ENCODE measurements around the gene LUZP1.
"Not testable (repeated sequence)": the region's sequence is repeated elsewhere in the genome, so short reads cannot be mapped to it uniquely, and the experiment has no call there.

Gene LUZP1

DNA sequence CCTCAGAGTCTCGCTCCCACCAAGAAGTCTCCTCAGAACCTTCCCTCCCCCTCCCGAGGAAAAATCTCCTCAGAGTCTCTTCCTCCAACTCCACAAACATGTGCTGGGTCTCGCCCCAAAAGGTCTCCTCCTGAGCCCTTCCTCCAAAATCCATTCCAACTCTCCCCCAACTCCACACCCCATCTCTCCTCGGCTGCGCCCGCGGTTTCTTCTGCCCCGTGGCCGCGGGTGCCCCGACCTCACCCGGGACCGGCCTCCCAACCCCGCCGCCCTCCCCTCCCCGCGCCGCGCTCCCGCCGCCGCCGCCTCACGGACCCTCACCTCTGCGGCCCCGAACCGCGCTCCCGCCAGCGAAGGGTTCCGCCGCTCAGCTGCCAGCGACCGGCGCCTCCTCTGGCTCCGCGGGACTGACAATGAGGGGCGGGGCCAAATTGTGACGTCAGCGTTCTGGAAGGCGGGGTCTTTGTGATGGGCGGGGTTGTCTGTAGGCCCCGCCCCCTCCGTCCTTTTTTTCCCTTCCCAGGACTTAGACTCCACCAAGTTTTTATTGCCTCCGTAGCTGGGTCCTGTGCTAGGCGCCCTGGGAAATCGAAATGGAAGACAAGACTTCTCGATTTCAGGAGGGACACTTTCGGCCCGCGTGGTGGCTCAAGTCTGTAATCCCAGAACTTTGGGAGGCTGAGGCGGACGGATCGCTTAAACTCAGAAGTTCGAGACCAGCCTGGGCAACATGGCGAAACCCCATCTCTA, at the start of gene LUZP1:
TSS of gene LUZP1 (minus strand) at position 412 of the 750 bp plus-strand sequence.
- no peak for DNase-seq

DNA sequence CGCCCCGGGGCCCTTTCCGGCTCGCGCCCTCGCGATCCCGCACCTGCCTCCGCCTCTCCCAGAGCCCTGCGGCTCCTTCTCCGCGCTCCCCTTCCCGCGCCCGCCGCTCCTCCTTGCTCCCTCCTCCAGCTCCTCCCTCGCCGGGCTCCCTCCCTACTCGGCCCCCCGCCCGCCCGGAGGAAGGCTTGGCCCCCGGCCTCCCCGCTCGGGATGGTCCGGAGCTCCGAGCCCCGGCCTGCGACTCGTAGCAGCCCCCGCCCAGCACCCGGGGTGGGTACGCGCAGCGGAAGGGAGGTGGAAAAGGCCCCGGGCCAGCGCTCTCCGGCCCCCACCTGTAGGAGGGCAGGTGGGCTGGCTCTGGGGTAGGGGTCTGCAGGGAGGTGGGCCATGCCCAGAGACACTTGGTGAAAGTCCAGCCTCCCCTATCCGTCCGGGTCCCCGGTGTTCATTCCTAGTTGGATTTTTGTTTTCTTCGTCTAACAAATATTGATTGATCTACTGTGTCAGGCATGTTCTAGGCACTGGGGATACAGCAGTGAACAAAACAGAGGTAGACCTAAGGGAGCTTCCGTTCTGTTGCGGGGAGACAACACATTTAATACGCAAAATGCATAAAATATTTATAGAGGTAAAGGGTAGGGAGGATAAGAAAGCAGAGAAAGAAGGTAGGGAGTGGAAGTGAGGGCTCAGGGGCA, 48.9 kb upstream of the LUZP1 start, which contains the start of gene HTR1D:
TSS of gene HTR1D (minus strand) at position 82 of the 695 bp plus-strand sequence. CDS start 23,283 bp downstream, outside the sequence.
- DNase-seq, result no peak

DNA sequence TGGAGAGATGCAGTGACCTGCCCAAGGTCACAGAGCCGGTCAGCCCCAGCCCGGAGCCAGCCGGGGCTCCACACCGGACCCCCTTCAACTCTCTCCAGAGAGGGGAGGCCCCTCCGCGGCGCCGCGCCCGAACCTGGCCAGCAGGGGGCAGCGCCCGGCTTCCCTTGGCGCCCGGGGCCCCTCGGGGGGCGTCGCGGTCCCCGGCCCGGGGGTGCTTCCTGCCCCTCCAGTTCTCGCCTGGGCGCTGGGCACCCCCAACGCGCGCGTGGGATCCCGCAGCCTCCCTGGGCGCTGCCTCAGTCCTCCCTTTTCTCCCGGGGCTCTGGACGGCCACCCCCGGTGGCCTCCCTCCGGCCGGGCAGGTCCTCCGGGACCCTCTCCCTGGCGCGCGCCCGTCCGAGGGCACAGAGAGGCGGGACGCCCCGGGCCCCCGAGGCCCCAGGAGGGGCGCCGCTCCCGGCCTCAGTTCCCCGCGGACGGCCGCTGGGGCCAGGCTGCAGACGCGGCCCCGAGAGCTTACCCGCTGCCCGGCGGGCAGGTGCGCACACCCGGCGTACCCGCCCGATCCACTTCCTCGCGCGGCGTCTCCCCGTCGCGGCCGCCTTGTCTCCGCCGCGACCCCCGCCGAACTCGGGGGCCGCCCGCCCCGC, 48.2 kb upstream of the LUZP1 start:
- DNase-seq, result no peak

DNA sequence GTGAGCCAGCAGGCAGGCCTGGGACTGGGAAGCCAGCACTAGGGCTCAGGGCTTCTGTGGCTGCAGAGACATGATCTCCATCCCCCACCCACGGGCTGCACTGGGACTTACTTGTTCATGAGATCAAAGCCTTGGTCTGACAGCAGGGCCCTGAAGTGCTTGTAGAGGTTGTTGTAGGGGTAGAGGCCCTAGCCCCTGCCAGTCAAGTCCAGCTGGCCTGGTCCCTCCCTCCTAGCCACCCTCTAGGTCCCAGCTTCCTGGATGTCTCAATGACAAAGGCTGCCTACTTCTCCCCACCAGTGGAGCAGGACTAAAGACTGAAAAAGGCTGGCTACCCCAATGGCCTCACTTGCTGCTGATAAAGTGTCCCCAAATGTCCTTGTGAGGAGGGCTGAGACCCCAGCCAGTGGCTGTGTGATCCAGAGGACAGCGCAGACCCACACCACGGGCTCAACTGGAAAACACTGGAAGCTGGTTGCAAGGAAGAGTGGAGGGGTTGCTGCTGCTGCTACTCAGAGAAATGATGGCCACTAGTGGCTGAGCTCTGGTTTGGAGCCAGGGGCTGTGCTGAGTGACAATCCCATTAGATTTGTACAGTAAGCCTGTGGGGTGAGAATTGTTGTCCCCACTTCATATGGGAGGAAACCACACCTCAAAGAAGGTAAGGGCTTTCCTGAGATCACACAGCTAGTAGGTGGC, 47.2 kb upstream of the LUZP1 start:
- no peak for DNase-seq

DNA sequence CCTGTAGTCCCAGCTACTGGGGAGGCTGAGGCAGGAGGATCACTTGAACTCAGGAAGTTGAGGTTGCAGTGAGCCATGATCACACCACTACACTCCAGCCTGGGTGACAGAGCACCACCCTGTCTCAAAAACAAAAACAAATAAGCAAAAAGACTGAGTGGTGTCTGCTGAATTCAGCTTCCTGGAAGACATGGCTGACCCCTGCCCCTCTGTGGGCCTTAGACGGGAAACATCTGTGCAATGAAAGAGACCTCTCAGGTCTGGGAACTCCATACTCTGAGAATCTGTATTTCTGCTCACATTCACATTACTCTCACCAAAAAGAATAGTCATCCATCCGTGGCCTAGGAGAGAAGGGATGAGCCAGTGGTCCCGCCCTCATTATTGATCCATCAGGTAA, 46.6 kb upstream of the LUZP1 start:
- DNase-seq, result no peak

DNA sequence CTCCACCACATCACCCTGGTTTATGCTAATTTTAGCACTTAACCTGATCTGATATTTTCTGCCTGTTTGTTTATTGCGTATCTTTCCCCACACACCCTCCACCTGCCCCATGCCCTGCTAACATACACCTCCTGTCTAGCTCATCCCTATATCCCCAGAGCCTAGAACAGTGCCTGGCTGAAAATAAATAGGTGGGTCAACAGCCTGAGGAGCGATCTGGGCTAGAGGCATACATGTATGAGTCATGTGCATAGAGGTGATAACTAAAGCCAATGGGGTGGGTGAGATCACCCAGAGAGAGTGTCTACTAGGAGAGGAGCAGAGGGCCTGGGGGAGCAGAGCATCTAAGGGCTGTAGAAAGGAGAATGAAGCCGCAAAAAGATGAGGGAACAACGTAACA, 46.0 kb upstream of the LUZP1 start:
- DNase-seq, result no peak

DNA sequence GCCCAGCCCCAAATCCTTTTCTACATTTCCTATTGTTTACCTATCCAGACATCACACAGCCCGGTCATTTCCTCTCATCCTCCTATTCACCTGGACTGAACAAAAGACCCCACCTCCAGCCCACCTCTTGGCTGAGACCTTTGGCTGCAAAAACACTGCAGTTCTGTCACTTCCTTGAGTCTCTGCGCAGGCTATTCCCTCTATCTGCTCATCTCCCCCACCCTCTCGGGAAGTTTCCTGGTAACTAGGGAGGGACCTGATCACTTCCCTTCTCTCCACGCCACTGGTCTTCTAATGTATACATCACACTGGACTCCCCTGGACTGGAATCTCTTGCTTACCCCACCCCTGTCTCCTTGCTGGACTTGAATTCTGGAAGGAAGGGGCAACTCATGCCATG, 43.3 kb upstream of the LUZP1 start:
- DNase-seq, result no peak

DNA sequence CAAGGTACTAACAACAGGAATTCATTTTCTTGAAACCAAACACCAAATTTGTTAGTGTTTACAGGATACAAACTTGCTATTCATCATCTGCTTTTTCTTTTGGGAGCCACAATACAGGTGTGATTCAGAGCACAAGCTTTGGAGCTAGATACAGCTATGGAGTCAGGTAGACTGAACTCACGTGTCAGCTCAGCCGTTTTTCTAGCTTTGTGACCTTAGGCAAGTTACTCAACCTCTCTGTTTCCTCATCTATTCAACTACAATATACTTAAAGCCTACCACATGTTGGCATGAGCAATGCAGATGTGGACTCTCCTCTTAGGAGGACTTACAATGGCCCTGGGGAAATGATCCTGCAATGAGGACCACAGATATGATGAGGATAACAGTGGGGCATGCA, 42.3 kb upstream of the LUZP1 start:
- no peak for DNase-seq

DNA sequence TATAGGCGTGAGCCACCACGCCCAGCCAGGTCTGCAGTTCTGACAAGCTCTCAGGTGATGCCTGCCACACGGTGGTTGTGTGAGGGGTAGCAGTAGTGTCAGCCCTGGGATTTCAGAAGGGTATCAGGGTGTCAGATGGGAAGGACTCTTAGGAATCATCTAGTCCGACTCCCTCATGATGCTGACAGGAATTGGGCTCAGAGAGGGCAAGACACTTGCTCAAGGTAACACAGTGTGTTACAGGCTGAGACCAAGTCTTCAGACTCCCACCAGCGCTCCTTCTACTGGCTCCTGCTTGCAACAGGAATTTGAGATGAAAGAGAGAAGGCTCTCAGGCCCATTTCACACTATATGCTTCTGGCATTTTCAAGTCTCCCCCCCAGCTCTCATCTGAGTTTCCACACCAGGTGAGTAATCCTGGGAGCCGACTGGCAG, 41.7 kb upstream of the LUZP1 start:
- DNase-seq, result no peak

DNA sequence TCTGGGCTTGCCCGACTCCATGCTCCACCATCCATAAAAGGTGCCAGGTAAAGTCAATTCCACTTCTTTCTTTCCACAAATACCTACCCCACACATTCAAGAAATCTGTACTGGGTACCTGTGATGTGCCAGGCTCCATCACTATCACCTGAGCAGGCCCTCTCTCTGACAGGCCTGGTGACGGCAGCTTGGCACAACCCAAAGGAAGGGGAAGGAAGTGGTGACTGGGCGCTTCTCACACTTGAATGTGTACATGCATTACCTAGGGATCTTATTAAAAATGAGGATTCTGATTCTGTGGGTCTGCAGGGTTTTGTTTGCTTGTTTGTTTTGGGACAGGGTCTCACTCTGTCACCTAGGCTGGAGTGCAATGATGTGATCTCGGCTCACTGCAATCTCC, 41.1 kb upstream of the LUZP1 start:
- DNase-seq, result no peak

DNA sequence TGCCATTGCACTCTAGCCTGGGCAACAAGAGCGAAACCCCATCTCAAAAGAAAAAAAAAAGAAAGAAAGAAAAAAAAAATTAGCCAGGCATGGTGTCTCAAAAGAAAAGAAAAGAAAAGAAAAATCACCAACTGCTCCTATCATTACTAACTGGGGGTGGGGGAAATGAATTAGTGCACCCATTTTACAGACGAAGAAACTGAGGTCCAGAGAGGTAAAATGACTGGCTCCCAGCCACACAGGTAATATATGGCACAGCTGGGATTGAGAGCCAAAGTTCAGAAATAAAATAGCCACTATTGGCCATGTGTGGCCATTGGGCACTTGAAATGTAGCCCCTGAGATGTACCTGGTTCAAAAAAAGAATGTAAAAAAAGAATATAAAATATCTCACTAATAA, 39.9 kb upstream of the LUZP1 start:
- no peak for DNase-seq

DNA sequence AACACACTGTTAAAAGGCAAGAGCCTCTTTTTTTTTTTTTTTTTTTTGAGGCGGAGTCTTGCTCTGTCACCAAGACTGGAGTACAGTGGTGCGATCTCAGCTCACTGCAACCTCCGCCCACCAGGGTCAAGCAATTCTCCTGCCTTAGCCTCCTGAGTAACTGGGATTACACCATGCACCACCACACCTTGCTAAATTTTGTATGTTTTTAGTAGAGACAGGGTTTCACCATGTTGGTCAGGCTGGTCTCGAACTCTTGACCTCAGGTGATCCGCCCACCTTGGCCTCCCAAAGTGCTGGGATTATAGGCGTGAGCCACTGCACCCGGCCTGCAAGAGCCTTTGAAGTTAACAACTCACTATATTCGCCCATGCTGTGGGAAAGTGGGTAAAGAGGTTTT, 39.1 kb upstream of the LUZP1 start:
- not testable (repeated sequence) for DNase-seq

DNA sequence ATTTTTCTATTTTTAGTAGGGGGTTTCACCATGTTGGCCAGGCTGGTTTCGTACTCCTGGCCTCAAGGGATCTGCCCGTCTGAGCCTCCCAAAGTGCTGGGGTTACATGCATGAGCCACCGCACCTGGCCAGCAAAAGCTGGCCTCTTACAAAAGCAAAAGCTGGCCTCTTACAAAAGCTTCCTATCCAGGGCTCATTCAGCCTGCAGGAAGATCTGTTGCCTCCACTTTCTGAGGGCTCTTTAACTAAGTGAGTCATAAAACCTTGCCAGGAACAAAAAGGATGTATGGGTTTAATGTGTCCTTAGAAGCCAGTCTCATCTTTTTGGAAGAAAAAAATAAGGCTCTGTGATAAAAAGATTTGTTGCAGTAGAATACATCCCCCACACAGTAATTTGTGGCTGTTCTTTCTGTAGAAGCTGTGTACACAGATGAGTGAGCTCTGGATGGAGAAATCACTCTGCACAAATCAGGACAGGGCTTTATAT, 33.6 kb upstream of the LUZP1 start:
- DNase-seq, result no peak

DNA sequence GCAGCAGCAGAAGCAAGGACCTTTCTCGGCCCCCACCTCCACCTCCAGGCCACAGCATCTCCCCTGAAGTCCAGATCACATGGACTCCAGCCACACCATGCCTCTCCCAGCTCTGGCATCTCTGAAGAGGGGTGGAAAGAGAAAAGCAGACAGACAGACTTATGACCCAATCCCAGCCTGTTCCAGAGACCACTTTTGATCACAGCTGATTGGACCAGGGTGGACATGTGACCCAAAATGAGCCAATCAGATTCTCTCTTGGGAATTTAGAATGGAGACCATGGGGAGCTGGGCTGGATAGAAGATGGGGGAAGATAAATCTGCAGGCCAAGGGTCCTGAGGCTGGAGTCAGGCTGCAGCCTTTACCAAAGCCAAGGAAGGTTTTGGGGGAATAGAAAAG, 32.2 kb upstream of the LUZP1 start:
- no peak for DNase-seq

DNA sequence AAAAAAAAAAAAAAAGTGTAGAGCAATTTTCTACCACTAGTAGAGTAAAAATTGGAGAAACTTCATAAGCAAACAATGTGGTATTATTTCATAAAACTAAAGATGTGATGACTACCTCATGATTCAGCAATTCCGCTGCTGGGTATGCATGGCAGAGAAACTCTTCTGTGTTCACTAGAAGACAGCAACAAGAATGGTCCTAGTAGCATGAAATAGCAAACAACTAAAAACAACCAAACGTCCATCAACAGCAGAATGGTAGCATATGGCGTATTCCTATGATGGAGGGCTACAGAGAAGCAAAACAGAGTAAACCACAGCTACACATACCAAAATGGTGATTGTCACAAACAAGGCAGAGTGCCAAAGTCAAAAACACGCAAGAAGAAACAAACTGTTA, 29.7 kb upstream of the LUZP1 start:
- no peak for DNase-seq

DNA sequence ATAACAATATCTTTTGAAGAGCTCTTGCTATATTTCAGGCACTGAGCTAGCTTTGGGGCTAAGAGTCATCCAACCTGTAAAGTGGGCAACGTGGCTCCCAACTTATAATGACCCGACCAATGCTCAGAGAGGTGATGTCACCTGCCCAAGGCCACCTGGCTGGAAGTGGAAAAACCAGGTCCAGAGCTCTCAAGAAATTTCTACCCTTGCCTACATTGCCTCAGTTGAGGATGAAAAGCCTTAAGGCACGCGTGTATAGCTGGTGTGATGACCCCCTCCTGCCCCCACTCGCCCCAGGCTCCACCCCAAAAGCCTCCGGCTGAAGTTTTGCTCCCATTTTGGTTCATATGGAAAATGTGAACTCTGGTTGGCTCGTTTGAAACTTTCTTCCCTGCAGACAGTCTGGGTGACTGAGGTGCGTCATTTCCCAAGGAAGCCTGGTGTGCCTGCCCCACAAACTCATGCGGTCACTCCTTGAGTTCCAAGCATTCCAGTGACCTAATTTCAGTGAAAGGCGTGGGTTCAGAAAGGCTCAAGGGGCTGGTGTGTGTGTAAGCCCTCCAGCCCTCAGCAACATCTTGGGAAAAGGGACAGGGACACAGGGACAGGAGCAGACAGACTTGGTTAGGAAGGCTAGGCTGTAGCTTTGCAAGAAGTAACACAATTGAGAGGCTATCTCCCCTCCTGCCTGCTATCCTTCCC, 28.1 kb upstream of the LUZP1 start:
- DNase-seq, result no peak

DNA sequence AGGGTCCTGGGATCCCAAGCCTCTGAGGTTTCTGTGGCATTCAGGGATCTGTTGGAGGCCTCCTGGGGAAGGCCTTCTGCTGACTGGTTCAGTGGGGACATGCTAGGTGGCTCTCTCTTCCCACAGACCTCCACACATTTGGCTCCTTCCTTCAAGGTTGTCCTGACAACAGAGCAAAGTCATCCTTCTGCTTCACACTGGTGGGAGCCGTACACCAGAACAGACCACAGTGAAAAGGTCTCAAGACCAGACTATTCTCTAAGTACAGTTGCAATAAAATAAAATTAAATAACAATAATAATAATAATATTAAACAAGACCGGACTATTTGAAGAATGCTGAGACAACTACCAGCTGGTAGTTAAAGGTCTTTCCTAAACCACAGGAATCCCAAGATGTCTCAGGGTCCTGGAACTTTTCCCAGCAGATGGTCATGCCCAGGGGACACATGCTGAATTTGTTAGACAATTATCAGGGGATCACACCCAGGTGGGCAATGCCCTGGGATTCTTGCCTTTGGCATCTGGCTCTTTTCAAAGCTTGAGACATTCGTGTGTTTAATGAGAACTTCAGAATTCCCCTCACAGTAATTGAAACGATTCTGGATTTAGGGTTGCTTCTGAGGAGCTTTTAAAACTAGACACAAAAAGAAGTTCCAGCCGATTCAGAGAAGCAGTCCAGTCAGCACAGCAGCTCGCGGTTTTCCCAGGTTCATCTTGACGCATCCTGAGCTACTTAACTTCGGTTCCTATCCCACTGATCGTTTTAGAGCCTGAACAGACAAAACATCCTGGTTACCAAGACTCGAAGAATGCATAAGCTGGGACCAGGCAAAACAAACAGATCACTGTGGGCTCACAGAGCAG, 25.7 kb upstream of the LUZP1 start:
- DNase-seq, result no peak

DNA sequence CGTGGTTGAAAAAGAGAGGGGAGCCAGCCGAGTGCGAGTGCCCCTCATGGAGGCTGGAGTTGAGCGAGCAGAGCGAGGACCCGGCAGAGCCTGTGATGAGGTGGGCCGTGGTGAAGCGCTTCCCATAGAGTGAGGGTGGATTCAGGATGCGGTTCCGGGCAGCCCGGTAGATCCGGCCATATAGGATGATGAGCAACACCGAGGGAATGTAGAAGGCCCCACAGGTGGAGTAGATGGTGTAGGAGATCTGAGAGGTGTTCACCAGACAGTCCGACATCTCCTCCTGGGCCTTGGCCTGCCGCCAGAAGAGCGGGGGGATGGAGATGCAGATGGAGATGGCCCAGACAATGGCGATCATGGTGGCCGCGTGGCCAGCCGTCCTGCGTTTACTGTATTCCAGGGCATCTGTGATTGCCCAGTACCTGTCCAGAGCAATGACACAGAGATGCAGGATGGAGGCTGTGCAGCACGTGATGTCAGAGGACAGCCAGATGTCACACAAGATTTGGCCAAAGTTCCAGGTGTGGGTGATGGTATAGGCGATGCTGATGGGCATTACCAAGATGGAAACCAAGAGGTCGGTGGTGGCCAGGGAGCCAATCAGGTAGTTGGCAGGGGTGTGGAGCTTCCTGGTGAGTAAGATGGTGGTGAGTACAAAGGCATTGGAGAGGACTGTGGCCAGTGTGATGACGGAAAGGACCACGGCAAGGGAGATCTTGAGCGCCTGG, 24.9 kb upstream of the LUZP1 start:
- no peak for DNase-seq

DNA sequence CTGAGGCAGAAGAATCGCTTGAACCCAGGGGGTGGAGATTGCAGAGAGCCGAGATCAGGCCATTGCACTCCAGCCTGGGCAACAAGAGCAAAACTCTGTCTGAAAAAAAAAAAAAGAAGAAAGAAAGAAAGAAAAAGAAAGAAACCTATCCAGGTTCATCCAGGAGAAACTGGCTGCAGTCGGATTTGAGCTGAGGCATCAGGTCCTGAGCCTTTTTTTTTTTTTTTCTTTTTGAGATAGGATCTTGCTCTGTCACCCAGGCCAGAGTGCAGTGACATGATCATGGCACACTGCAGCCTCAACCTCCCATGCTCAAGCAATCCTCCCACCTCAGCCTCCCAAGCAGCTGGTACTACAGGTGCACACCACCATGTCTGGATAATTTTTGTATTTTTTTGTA, 22.5 kb upstream of the LUZP1 start:
- no peak for DNase-seq

DNA sequence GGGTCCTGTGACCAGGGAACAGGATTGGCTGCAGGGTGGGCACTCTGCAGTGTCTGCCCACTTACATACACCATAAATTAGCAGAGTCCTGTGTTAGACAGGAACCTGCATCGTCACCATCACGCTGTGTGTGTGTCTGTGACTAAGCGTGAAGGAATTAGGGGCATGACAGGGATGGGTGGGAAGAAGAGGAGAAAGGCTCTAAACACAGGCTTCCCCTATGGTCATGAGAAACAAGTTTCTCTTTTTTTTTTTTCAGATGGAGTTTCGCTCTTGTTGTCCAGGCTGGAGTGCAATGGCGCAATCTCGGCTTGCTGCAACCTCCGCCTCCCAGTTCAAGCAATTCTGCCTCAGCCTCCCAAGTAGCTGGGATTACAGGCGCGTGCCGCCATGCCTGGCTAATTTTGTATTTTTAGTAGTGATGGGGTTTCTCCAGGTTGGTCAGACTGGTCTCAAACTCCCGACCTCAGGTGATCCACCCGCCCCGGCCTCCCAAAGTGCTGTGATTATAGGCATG, 20.3 kb upstream of the LUZP1 start:
- not testable (repeated sequence) for DNase-seq
